ENCODE data around the gene NCAPG.

The NCAPG gene

DNA sequence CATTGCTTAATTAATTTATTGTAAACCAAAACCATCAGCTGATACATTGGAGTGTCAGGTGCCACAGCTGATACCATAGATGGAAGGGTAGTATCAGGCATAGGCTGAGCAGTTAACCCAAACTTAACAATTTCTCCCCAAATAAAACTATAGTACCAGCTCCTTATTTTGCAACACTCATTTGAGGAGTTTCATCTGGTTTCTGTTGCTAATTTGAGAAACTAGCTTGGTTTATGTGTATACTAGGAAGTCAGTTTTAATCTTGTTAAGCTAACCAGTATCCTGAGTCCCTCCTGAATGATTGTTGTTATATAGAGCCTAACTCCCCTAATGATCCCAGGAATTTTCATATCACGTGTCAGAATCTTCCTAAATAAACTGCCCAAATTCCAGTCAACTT lies 13.0 kb upstream of the NCAPG start:
- Histone ChIP-seq H3K4me3 (replicated peaks; ENCODE audit: insufficient read depth, low read length) (no peak overlapping the region), H3K27me3 (ENCODE audit: insufficient read depth, poor library complexity, severe bottlenecking) (no peaks in the 10 kb centered on the region), H3K27ac (replicated peaks) (no peak overlapping the region)
- DNase-seq (ENCODE audit: low read depth in 1 of 2, low spot score in 1 of 2): no peak
- no peak for TF ChIP-seq GABPA (IDR thresholded peaks at IDR 0.05; ENCODE audit: low read depth)
- TF ChIP-seq, protein P1, sequence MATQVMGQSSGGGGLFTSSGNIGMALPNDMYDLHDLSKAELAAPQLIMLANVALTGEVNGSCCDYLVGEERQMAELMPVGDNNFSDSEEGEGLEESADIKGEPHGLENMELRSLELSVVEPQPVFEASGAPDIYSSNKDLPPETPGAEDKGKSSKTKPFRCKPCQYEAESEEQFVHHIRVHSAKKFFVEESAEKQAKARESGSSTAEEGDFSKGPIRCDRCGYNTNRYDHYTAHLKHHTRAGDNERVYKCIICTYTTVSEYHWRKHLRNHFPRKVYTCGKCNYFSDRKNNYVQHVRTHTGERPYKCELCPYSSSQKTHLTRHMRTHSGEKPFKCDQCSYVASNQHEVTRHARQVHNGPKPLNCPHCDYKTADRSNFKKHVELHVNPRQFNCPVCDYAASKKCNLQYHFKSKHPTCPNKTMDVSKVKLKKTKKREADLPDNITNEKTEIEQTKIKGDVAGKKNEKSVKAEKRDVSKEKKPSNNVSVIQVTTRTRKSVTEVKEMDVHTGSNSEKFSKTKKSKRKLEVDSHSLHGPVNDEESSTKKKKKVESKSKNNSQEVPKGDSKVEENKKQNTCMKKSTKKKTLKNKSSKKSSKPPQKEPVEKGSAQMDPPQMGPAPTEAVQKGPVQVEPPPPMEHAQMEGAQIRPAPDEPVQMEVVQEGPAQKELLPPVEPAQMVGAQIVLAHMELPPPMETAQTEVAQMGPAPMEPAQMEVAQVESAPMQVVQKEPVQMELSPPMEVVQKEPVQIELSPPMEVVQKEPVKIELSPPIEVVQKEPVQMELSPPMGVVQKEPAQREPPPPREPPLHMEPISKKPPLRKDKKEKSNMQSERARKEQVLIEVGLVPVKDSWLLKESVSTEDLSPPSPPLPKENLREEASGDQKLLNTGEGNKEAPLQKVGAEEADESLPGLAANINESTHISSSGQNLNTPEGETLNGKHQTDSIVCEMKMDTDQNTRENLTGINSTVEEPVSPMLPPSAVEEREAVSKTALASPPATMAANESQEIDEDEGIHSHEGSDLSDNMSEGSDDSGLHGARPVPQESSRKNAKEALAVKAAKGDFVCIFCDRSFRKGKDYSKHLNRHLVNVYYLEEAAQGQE (IDR thresholded peaks at IDR 0.05; ENCODE audit: insufficient replicate concordance, low read depth): no peak
- TF ChIP-seq POLR2AphosphoS5 (IDR thresholded peaks at IDR 0.05; ENCODE audit: low read depth): no peak
- TF ChIP-seq SPI1 (IDR thresholded peaks at IDR 0.05; ENCODE audit: borderline replicate concordance, low read depth): no peak
- TF ChIP-seq, protein P2, sequence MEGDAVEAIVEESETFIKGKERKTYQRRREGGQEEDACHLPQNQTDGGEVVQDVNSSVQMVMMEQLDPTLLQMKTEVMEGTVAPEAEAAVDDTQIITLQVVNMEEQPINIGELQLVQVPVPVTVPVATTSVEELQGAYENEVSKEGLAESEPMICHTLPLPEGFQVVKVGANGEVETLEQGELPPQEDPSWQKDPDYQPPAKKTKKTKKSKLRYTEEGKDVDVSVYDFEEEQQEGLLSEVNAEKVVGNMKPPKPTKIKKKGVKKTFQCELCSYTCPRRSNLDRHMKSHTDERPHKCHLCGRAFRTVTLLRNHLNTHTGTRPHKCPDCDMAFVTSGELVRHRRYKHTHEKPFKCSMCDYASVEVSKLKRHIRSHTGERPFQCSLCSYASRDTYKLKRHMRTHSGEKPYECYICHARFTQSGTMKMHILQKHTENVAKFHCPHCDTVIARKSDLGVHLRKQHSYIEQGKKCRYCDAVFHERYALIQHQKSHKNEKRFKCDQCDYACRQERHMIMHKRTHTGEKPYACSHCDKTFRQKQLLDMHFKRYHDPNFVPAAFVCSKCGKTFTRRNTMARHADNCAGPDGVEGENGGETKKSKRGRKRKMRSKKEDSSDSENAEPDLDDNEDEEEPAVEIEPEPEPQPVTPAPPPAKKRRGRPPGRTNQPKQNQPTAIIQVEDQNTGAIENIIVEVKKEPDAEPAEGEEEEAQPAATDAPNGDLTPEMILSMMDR (IDR thresholded peaks at IDR 0.05; ENCODE audit: insufficient read depth, low read length): no peak

DNA sequence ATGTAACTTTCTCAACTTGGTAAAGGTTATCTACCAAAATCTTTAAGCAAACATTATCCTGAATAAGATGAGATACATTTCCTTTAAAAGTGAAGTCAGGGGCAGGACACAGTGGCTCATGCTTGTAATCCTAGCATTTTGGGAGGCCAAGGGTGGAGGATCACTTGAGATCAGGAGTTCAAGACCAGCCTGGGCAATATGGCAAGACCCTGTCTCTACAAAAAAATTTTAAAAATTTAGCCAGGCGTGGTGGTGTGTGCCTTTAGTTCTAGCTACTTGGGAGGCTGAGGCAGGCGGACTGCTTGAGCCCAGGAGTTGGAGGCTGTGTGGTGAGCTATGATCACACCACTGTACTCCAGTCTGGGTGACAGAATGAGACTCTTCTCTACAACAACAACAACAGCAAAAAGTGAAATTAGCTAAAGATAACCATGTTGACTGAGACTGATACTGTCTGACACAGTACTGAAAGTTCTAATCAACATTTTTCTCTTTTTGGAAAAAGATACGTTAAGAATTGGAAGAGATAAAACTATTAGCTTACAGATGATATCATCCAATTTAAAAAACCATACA lies 5.1 kb upstream of the NCAPG start:
- TF ChIP-seq, protein P1 (IDR thresholded peaks at IDR 0.05; ENCODE audit: insufficient replicate concordance, low read depth): no peak
- TF ChIP-seq GABPA (IDR thresholded peaks at IDR 0.05; ENCODE audit: low read depth) (no peak), POLR2AphosphoS5 (IDR thresholded peaks at IDR 0.05; ENCODE audit: low read depth) (no peak), SPI1 (IDR thresholded peaks at IDR 0.05; ENCODE audit: borderline replicate concordance, low read depth) (no peak)
- TF ChIP-seq, protein P2 (IDR thresholded peaks at IDR 0.05; ENCODE audit: insufficient read depth, low read length): no peak
- no peak overlapping the region for H3K4me3 ChIP-seq (replicated peaks; ENCODE audit: insufficient read depth, low read length)
- H3K27ac ChIP-seq (replicated peaks): no peak overlapping the region
- no peaks in the 10 kb centered on the region for H3K27me3 ChIP-seq (ENCODE audit: insufficient read depth, poor library complexity, severe bottlenecking)
- DNase-seq (ENCODE audit: low read depth in 1 of 2, low spot score in 1 of 2): no peak

DNA sequence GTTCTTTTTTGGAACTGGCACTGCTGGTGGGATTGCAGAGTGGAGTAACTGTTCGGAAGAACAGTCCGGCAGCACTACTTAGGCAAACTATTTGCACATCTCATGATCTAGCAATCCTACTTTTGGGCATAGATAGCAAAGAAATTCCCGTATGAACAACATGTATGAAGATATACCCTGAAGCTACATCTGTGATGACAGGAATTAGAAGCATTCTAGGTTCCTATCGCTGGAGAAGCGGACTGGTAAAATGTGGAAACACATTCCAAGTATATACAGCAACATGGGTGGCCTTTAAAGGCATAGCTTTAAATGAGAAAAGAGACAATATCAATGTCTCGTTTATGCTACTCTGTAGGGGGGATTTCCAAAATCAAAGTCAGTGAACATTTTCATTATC lies 3.3 kb upstream of the NCAPG start:
- H3K27me3 ChIP-seq (ENCODE audit: insufficient read depth, poor library complexity, severe bottlenecking): no peaks in the 10 kb centered on the region
- no peak overlapping the region for H3K4me3 ChIP-seq (replicated peaks; ENCODE audit: insufficient read depth, low read length)
- H3K27ac ChIP-seq (replicated peaks): no peak overlapping the region
- DNase-seq (ENCODE audit: low read depth in 1 of 2, low spot score in 1 of 2): no peak
- TF ChIP-seq SPI1 (IDR thresholded peaks at IDR 0.05; ENCODE audit: borderline replicate concordance, low read depth): no peak
- TF ChIP-seq, protein P2 (IDR thresholded peaks at IDR 0.05; ENCODE audit: insufficient read depth, low read length): no peak
- TF ChIP-seq, protein P1 (IDR thresholded peaks at IDR 0.05; ENCODE audit: insufficient replicate concordance, low read depth): no peak
- TF ChIP-seq POLR2AphosphoS5 (IDR thresholded peaks at IDR 0.05; ENCODE audit: low read depth): no peak
- no peak for TF ChIP-seq GABPA (IDR thresholded peaks at IDR 0.05; ENCODE audit: low read depth)

Measured in HL-60 (cell line).